DOHH2 (cell line): ENCODE measurements around the gene SIGLEC9.

ENCODE experiments used
- H3F3A ChIP-seq: fragments of 200-600 bp; sonication (generic), shearing (Covaris generic); 2 replicates; pipeline ENCODE4 v1.6.0; 2016; ENCODE audit warnings: antibody characterized with exemption, mild to moderate bottlenecking; ENCODE audit not compliant: control insufficient read depth, insufficient read depth
- H3K27ac ChIP-seq: fragments of 200-600 bp; sonication (generic); 2 replicates; pipeline ENCODE4 v1.5.1; 2014; ENCODE audit warnings: low read depth, mild to moderate bottlenecking, low read length, moderate library complexity
- H3K27me3 ChIP-seq: fragments of 200-600 bp; sonication (generic); 2 replicates; pipeline ENCODE4 v1.6.1; 2014; ENCODE audit warnings: mild to moderate bottlenecking, low read length, mixed read lengths; ENCODE audit not compliant: control insufficient read depth
- H3K36me3 ChIP-seq: fragments of 200-600 bp; sonication (generic); 2 replicates; pipeline ENCODE4 v1.6.1; 2014; ENCODE audit warnings: mild to moderate bottlenecking, low read length, moderate library complexity, mixed read lengths; ENCODE audit not compliant: control insufficient read depth
- H3K4me1 ChIP-seq: fragments of 200-600 bp; sonication (generic); 2 replicates; pipeline ENCODE4 v1.6.1; 2014; ENCODE audit warnings: mild to moderate bottlenecking, low read length, mixed read lengths; ENCODE audit not compliant: control insufficient read depth
- H3K4me2 ChIP-seq: fragments of 200-600 bp; sonication (generic); 2 replicates; pipeline ENCODE4 v1.6.0; 2014; ENCODE audit warnings: mild to moderate bottlenecking, low read length, moderate library complexity
- H3K4me3 ChIP-seq: fragments of 200-600 bp; sonication (generic); 2 replicates; pipeline ENCODE4 v1.5.1; 2014; ENCODE audit warnings: mild to moderate bottlenecking, low read length, mixed read lengths
- H3K79me2 ChIP-seq: fragments of 200-600 bp; sonication (generic); 2 replicates; pipeline ENCODE4 v1.6.1; 2014; ENCODE audit warnings: mild to moderate bottlenecking, low read length, mixed read lengths; ENCODE audit not compliant: control insufficient read depth
- H3K9me2 ChIP-seq: fragments of 200-600 bp; sonication (generic); replicated peaks from 2 replicates; pipeline ENCODE4 v1.6.1; 2014; ENCODE audit warnings: mild to moderate bottlenecking, low read length, mixed read lengths; ENCODE audit not compliant: control insufficient read depth
- H3K9me3 ChIP-seq: fragments of 200-600 bp; sonication (generic); 2 replicates; pipeline ENCODE4 v1.6.1; 2014; ENCODE audit warnings: antibody characterized with exemption, low read length, mixed read lengths; ENCODE audit not compliant: control insufficient read depth, insufficient read depth
- H4K20me1 ChIP-seq: fragments of 200-600 bp; sonication (generic); 2 replicates; pipeline ENCODE4 v1.6.0; 2014; ENCODE audit warnings: low read depth, mild to moderate bottlenecking, antibody characterized with exemption, low read length, moderate library complexity; ENCODE audit not compliant: control insufficient read depth, insufficient read depth
- CTCF ChIP-seq: fragments of 200-600 bp; sonication (generic); IDR thresholded peaks from one replicate; pipeline ENCODE4 v1.5.1; 2014; ENCODE audit warnings: antibody characterized with exemption, mild to moderate bottlenecking, low read depth, low read length; ENCODE audit not compliant: poor library complexity, severe bottlenecking
- EZH2phosphoT487 ChIP-seq: fragments of 200-600 bp; sonication (generic); IDR thresholded peaks from 2 replicates; pipeline ENCODE4 v1.6.1; 2017; ENCODE audit warnings: borderline replicate concordance, mild to moderate bottlenecking, antibody characterized with exemption, low read length, moderate library complexity, mixed read lengths

SIGLEC9 gene

GRCh38 chr19:51081476-51081875 is 43.2 kb upstream of the SIGLEC9 start:
- Histone ChIP-seq H3K9me3 (no peaks in the 10 kb centered on the region), H3K4me3 (no peak overlapping the region), H3K27me3 (no peaks in the 10 kb centered on the region), H3K4me2 (no peak overlapping the region), H4K20me1 (no peaks in the 10 kb centered on the region), H3K79me2 (no peaks in the 10 kb centered on the region), H3K27ac (no peak overlapping the region), H3K4me1 (no peaks in the 10 kb centered on the region), H3F3A (no peaks in the 10 kb centered on the region), H3K9me2 (no peaks in the 10 kb centered on the region), H3K36me3 (no peaks in the 10 kb centered on the region)
- no peak for TF ChIP-seq EZH2phosphoT487
- no peak for TF ChIP-seq CTCF

- no peak within 1 kb of the TSS for H3K4me2 ChIP-seq
- no peaks in the 10 kb centered on the region for H3K27me3 ChIP-seq
- no peaks in the 10 kb centered on the region for H3K9me2 ChIP-seq
- no peaks in the 10 kb centered on the region for H4K20me1 ChIP-seq
- no peak within 1 kb of the TSS for H3K27ac ChIP-seq
- H3K36me3 ChIP-seq, result no peaks in the 10 kb centered on the region
- TF ChIP-seq EZH2phosphoT487 (no peak), CTCF (no peak)
- no peaks in the 10 kb centered on the region for H3K4me1 ChIP-seq
- H3K79me2 ChIP-seq, result no peaks in the 10 kb centered on the region
- H3K9me3 ChIP-seq, result no peaks in the 10 kb centered on the region
- no peak within 1 kb of the TSS for H3K4me3 ChIP-seq
- H3F3A ChIP-seq, result no peaks in the 10 kb centered on the region
Observed at GRCh38 chr19:51082611-51083010, 42.1 kb upstream of the SIGLEC9 start, which contains the start of gene KLK14. Gene KLK14, minus strand, starts transcription at chr19:51082887. Its CDS starts 273 bp downstream, at chr19:51082614.

- Histone ChIP-seq H3K27me3 (no peaks in the 10 kb centered on the region), H3K9me3 (no peaks in the 10 kb centered on the region), H3K27ac (no peak overlapping the region), H3K79me2 (no peaks in the 10 kb centered on the region), H4K20me1 (no peaks in the 10 kb centered on the region), H3K4me1 (no peaks in the 10 kb centered on the region), H3K36me3 (no peaks in the 10 kb centered on the region), H3K4me2 (no peak overlapping the region), H3K9me2 (no peaks in the 10 kb centered on the region), H3F3A (no peaks in the 10 kb centered on the region), H3K4me3 (no peak overlapping the region)
- TF ChIP-seq EZH2phosphoT487 (no peak), CTCF (no peak)
Observed at GRCh38 chr19:51083181-51083580, 41.5 kb upstream of the SIGLEC9 start.
